Neuron (in vitro differentiated cells): ENCODE results near the gene SLC9B2.
"Not testable (repeated sequence)": the region's sequence is repeated elsewhere in the genome, so short reads cannot be mapped to it uniquely, and the experiment has no call there.

ENCODE experiments used
- H2AFZ ChIP-seq: one replicate; pipeline ENCODE4 v1.6.1; 2013; ENCODE audit warnings: low read depth, mild to moderate bottlenecking, inconsistent platforms, low read length, moderate library complexity
- H3K27me3 ChIP-seq: one replicate; pipeline ENCODE4 v1.6.1; 2013; ENCODE audit warnings: low read length; ENCODE audit not compliant: insufficient read depth
- H3K36me3 ChIP-seq: one replicate; pipeline ENCODE4 v1.6.1; 2013; ENCODE audit warnings: low read length; ENCODE audit not compliant: insufficient read depth
- H3K4me1 ChIP-seq: one replicate; pipeline ENCODE4 v1.6.1; 2013; ENCODE audit warnings: low read length; ENCODE audit not compliant: insufficient read depth
- H3K4me3 ChIP-seq: 2 replicates; pipeline ENCODE4 v1.5.1; 2013; ENCODE audit warnings: mild to moderate bottlenecking, low read length, moderate library complexity
- H3K9me3 ChIP-seq: one replicate; pipeline ENCODE4 v1.6.1; 2013; ENCODE audit warnings: low read length

Gene SLC9B2

GRCh38 chr4:103024996-103025395 is 51.6 kb downstream of the SLC9B2 start:
- peaks cover 5% of the 10 kb centered on the region for H3K36me3 ChIP-seq
- no peaks in the 10 kb centered on the region for H3K27me3 ChIP-seq
- no peaks in the 10 kb centered on the region for H3K9me3 ChIP-seq
- no peaks in the 10 kb centered on the region for H3K4me1 ChIP-seq
- no peak overlapping the region for H2AFZ ChIP-seq
- no peak overlapping the region for H3K4me3 ChIP-seq

GRCh38 chr4:103021120-103021519 is 55.4 kb downstream of the SLC9B2 start:
- H2AFZ ChIP-seq = no peak overlapping the region
- no peaks in the 10 kb centered on the region for H3K4me1 ChIP-seq
- H3K4me3 ChIP-seq = no peak overlapping the region
- H3K27me3 ChIP-seq = no peaks in the 10 kb centered on the region
- peaks cover 2% of the 10 kb centered on the region for H3K36me3 ChIP-seq
- H3K9me3 ChIP-seq = no peaks in the 10 kb centered on the region

- H3K4me1 ChIP-seq = no peaks in the 10 kb centered on the region
- no peak within 1 kb of the TSS for H2AFZ ChIP-seq
- H3K4me3 ChIP-seq = no peak within 1 kb of the TSS
- peaks cover 2% of the 10 kb centered on the region for H3K36me3 ChIP-seq
- H3K27me3 ChIP-seq = no peaks in the 10 kb centered on the region
- no peaks in the 10 kb centered on the region for H3K9me3 ChIP-seq
These were observed 57.0 kb downstream of the SLC9B2 start, which contains the start of gene SLC9B1 for GRCh38 chr4:103019308-103020124. Gene SLC9B1, minus strand, starts transcription at chr4:103019705. Its CDS starts 27,994 bp downstream, at chr4:102991711.

- H3K36me3 ChIP-seq = peaks cover 2% of the 10 kb centered on the region
- no peaks in the 10 kb centered on the region for H3K9me3 ChIP-seq
- H2AFZ ChIP-seq = no peak overlapping the region
- no peaks in the 10 kb centered on the region for H3K27me3 ChIP-seq
- H3K4me3 ChIP-seq = no peak overlapping the region
- no peaks in the 10 kb centered on the region for H3K4me1 ChIP-seq
These were observed 57.9 kb downstream of the SLC9B2 start for GRCh38 chr4:103018391-103019307.

GRCh38 chr4:103012551-103012950 is 64.0 kb downstream of the SLC9B2 start:
- Histone ChIP-seq H2AFZ (no peak overlapping the region), H3K9me3 (no peaks in the 10 kb centered on the region), H3K4me1 (no peaks in the 10 kb centered on the region), H3K4me3 (no peak overlapping the region), H3K36me3 (no peaks in the 10 kb centered on the region), H3K27me3 (no peaks in the 10 kb centered on the region)

- no peaks in the 10 kb centered on the region for H3K4me1 ChIP-seq
- no peaks in the 10 kb centered on the region for H3K27me3 ChIP-seq
- H3K36me3 ChIP-seq = no peaks in the 10 kb centered on the region
- no peaks in the 10 kb centered on the region for H3K9me3 ChIP-seq
- H2AFZ ChIP-seq = no peak overlapping the region
- no peak overlapping the region for H3K4me3 ChIP-seq
These were observed 64.5 kb downstream of the SLC9B2 start for GRCh38 chr4:103012060-103012459.

GRCh38 chr4:103011378-103012025 is 65.1 kb downstream of the SLC9B2 start:
- Histone ChIP-seq H3K36me3 (no peaks in the 10 kb centered on the region), H3K9me3 (no peaks in the 10 kb centered on the region), H2AFZ (no peak overlapping the region), H3K4me3 (no peak overlapping the region), H3K4me1 (no peaks in the 10 kb centered on the region), H3K27me3 (no peaks in the 10 kb centered on the region)

GRCh38 chr4:103010804-103011203 is 65.8 kb downstream of the SLC9B2 start:
- no peaks in the 10 kb centered on the region for H3K9me3 ChIP-seq

GRCh38 chr4:103008875-103009729 is 67.5 kb downstream of the SLC9B2 start:
- no peak overlapping the region for H3K4me3 ChIP-seq
- no peaks in the 10 kb centered on the region for H3K36me3 ChIP-seq
- no peaks in the 10 kb centered on the region for H3K4me1 ChIP-seq
- no peak overlapping the region for H2AFZ ChIP-seq
- H3K27me3 ChIP-seq = no peaks in the 10 kb centered on the region
- no peaks in the 10 kb centered on the region for H3K9me3 ChIP-seq

More at GRCh38 chr4:103010804-103011203, 65.8 kb downstream of the SLC9B2 start:
- Histone ChIP-seq H3K4me3 (no peak overlapping the region), H3K27me3 (no peaks in the 10 kb centered on the region), H2AFZ (no peak overlapping the region), H3K36me3 (no peaks in the 10 kb centered on the region), H3K4me1 (no peaks in the 10 kb centered on the region)

GRCh38 chr4:103002551-103002950 is 74.0 kb downstream of the SLC9B2 start:
- no peaks in the 10 kb centered on the region for H3K36me3 ChIP-seq
- H3K9me3 ChIP-seq = peaks cover 2% of the 10 kb centered on the region
- H3K27me3 ChIP-seq = no peaks in the 10 kb centered on the region
- no peaks in the 10 kb centered on the region for H3K4me1 ChIP-seq
- H2AFZ ChIP-seq = no peak overlapping the region
- no peak overlapping the region for H3K4me3 ChIP-seq

GRCh38 chr4:102994803-102995202 is 81.8 kb downstream of the SLC9B2 start:
- H3K4me1 ChIP-seq = no peaks in the 10 kb centered on the region
- H3K27me3 ChIP-seq = no peaks in the 10 kb centered on the region
- no peak overlapping the region for H2AFZ ChIP-seq
- no peaks in the 10 kb centered on the region for H3K36me3 ChIP-seq
- no peak overlapping the region for H3K4me3 ChIP-seq
- H3K9me3 ChIP-seq = peaks cover 6% of the 10 kb centered on the region

- not testable (repeated sequence) for H2AFZ ChIP-seq, H3K9me3 ChIP-seq, H3K4me3 ChIP-seq, H3K4me1 ChIP-seq, H3K36me3 ChIP-seq, H3K27me3 ChIP-seq
These were observed 82.6 kb downstream of the SLC9B2 start for GRCh38 chr4:102993985-102994384.
